GM19238 (cell line): ENCODE measurements around the gene NCF4.

Source experiments
- DNase-seq: peaks from one replicate; pipeline ENCODE4 v3.0.0; 2011; ENCODE audit warnings: low spot score; ENCODE audit not compliant: insufficient read length

NCF4 gene

GRCh38 chr22:36860821-36861659, at the start of gene NCF4:
Gene NCF4, plus strand, starts transcription at chr22:36861006. Its CDS starts 166 bp downstream, at chr22:36861172.
- peak; percentile 90 for DNase-seq

- DNase-seq = no peak
Observed at GRCh38 chr22:36811094-36811800, 49.6 kb upstream of the NCF4 start.

- DNase-seq = no peak
Observed at GRCh38 chr22:36814801-36815200, 46.0 kb upstream of the NCF4 start.

- no peak for DNase-seq
Observed at GRCh38 chr22:36815558-36816338, 45.1 kb upstream of the NCF4 start.

GRCh38 chr22:36816339-36816635, 44.5 kb upstream of the NCF4 start:
- DNase-seq = no peak

- DNase-seq = no peak
Observed at GRCh38 chr22:36816636-36817524, 43.9 kb upstream of the NCF4 start, which contains the start of gene PVALB. Gene PVALB, minus strand, starts transcription at chr22:36817035. Its CDS starts 30 bp downstream, at chr22:36817005.

GRCh38 chr22:36817525-36817848, 43.3 kb upstream of the NCF4 start:
- no peak for DNase-seq

GRCh38 chr22:36818010-36818642, 42.7 kb upstream of the NCF4 start:
- no peak for DNase-seq

- DNase-seq = no peak
Observed at GRCh38 chr22:36819112-36819511, 41.7 kb upstream of the NCF4 start.

GRCh38 chr22:36822581-36822980, 38.2 kb upstream of the NCF4 start:
- DNase-seq = no peak

- no peak for DNase-seq
Observed at GRCh38 chr22:36823186-36823839, 37.5 kb upstream of the NCF4 start.

GRCh38 chr22:36824655-36825054, 36.2 kb upstream of the NCF4 start:
- DNase-seq = no peak

- no peak for DNase-seq
Observed at GRCh38 chr22:36826262-36826661, 34.5 kb upstream of the NCF4 start.

GRCh38 chr22:36828815-36829214, 32.0 kb upstream of the NCF4 start:
- DNase-seq = no peak

GRCh38 chr22:36829370-36830002, 31.3 kb upstream of the NCF4 start:
- DNase-seq = no peak

GRCh38 chr22:36830601-36831000, 30.2 kb upstream of the NCF4 start:
- DNase-seq = no peak

GRCh38 chr22:36831206-36831605, 29.6 kb upstream of the NCF4 start:
- DNase-seq = no peak

GRCh38 chr22:36831717-36832116, 29.1 kb upstream of the NCF4 start:
- no peak for DNase-seq

- DNase-seq = no peak
Observed at GRCh38 chr22:36833073-36833472, 27.7 kb upstream of the NCF4 start.

- no peak for DNase-seq
Observed at GRCh38 chr22:36835903-36836302, 24.9 kb upstream of the NCF4 start.
